Measurements from ENCODE around the gene RNF214. TPM values are rescaled to one million over a fixed set of nuclear protein-coding genes. Genes with fewer than 3 reads are reported as not detected.

RNF214 gene
- total and polyA plus RNA-seq, 2 of the 4 experiments (the other 2 are of a cell fraction): 7.9 to 14.8 TPM

- peak within 1 kb of the TSS; percentile 87 for H3K23ac ChIP-seq (ENCODE audit: low read depth, low read length)
- no peak within 1 kb of the TSS for H2BK120ac ChIP-seq (ENCODE audit: low read depth, low read length)
- peak within 1 kb of the TSS; percentile 61 for H2BK5ac ChIP-seq (ENCODE audit: low read depth, low read length, poor library complexity, severe bottlenecking)
- WGBS, 2 experiments (ENCODE audit: extremely low coverage in 2 of 2, insufficient read length in 1 of 2): 0% methylated on average over 20 of the region's 64 CpGs; no CpG with 5 or more reads in 1 of the 2 experiments
- H3K4me2 ChIP-seq (ENCODE audit: low read depth, low read length): peak within 1 kb of the TSS; percentile 76
- H3K14ac ChIP-seq (replicated peaks; ENCODE audit: low read depth, low read length): peak within 1 kb of the TSS; percentile 55
- H2BK20ac ChIP-seq (ENCODE audit: low read depth, low read length): no peak within 1 kb of the TSS
- H4K20me1 ChIP-seq (ENCODE audit: insufficient read depth, low read length): no peaks in the 10 kb centered on the region
- ATAC-seq (ENCODE audit: low read depth): peak; percentile 93
- peak within 1 kb of the TSS; percentile 69 for H3K27ac ChIP-seq (ENCODE audit: insufficient read depth, low read length)
- POLR2A ChIA-PET (ENCODE audit: unreplicated experiment): interaction anchor here (0.6 kb wide), 1 partner anchor 566 kb away, joined by 3 read pairs; no protein-coding TSS in a partner anchor
- peak within 1 kb of the TSS; percentile 39 for H2AK5ac ChIP-seq (ENCODE audit: low read depth, low read length)
- peak within 1 kb of the TSS; percentile 94 for H2AFZ ChIP-seq (replicated peaks; ENCODE audit: low read length, poor library complexity)
- no peaks in the 10 kb centered on the region for H3K27me3 ChIP-seq (ENCODE audit: control insufficient read depth, insufficient read depth, low read length)
- TF ChIP-seq MXI1 (IDR thresholded peaks at IDR 0.05; ENCODE audit: borderline replicate concordance, low read depth, low read length) (peak; percentile 90; the same call in 1 of the 2 replicates), BHLHE40 (IDR thresholded peaks at IDR 0.05; ENCODE audit: low read depth, low read length) (peak; percentile 61; the same call in 1 of the 2 replicates), CTCF (conservative IDR thresholded peaks at IDR 0.05; ENCODE audit: low read depth, low read length) (no peak), RCOR1 (IDR thresholded peaks at IDR 0.05; ENCODE audit: insufficient replicate concordance, low read length) (no peak), MAZ (IDR thresholded peaks at IDR 0.05; ENCODE audit: borderline replicate concordance, low read depth, low read length) (no peak; the same call in 1 of the 2 replicates), FOS (IDR thresholded peaks at IDR 0.05; ENCODE audit: low read depth, low read length) (0 out of 2 replicates have a peak, but pooled peaks have one; percentile 36), POLR2A (IDR thresholded peaks at IDR 0.05; ENCODE audit: low read depth, low read length) (peak; percentile 92), RFX5 (IDR thresholded peaks at IDR 0.05; ENCODE audit: low read depth, low read length) (peak; percentile 80), RAD21 (IDR thresholded peaks at IDR 0.05; ENCODE audit: low read length) (0 out of 2 replicates have a peak, but pooled peaks have one; percentile 0)
- H4K8ac ChIP-seq (ENCODE audit: low read depth in 2 of 2, low read length in 2 of 2): peak within 1 kb of the TSS; percentile 7 to 81; a peak in 3 of 4 replicates
- peak within 1 kb of the TSS; percentile 35 for H4K91ac ChIP-seq (ENCODE audit: insufficient read depth, low read depth, low read length)
- no peak within 1 kb of the TSS; the same call in 1 of the 2 replicates for H4K5ac ChIP-seq (ENCODE audit: low read depth, low read length)
- H3K4me3 ChIP-seq (ENCODE audit: insufficient read depth, low read depth, low read length): peak within 1 kb of the TSS; percentile 62
- H3K79me1 ChIP-seq (ENCODE audit: low read depth in 1 of 2, low read length in 2 of 2): peaks cover 16 to 35% of the 10 kb centered on the region in 2 experiments
- H3K9me3 ChIP-seq (ENCODE audit: control insufficient read depth, insufficient read depth, low read length): no peaks in the 10 kb centered on the region
- intact Hi-C loops (cut with micrococcal nuclease) (no loop called here), dilution Hi-C loops (cut with HindIII; ENCODE audit: low sequenced_read_pairs, unreplicated experiment) (no loop called here), in situ Hi-C loops (cut with MboI; ENCODE audit: low sequenced_read_pairs) (no loop called here)
- H3K4me1 ChIP-seq (ENCODE audit: control insufficient read depth, insufficient read depth, low read length): peaks cover 6% of the 10 kb centered on the region
- CTCF ChIA-PET: interaction anchor here (0.6 to 1.0 kb wide), 3 partner anchors 10 to 489 kb away, joined by 3 to 7 read pairs (median 4); no protein-coding TSS in a partner anchor
- peak within 1 kb of the TSS; percentile 63 for H3K56ac ChIP-seq (ENCODE audit: extremely low read depth, insufficient read depth, low read length)
- peaks cover 10% of the 10 kb centered on the region for H3K9me1 ChIP-seq (ENCODE audit: insufficient read depth, low read length)
- H2AK9ac ChIP-seq (replicated peaks; ENCODE audit: low read depth, low read length, poor library complexity): peak within 1 kb of the TSS; percentile 67
- peak; percentile 97 for DNase-seq
- peak within 1 kb of the TSS; percentile 81 for H3K9ac ChIP-seq (ENCODE audit: low read depth, low read length)
- peak within 1 kb of the TSS; percentile 64 for H3K4ac ChIP-seq (ENCODE audit: low read depth, low read length)
- BruUV-seq (replicated peaks): no TSS peak
- H3K36me3 ChIP-seq (ENCODE audit: control insufficient read depth, insufficient read depth, low read length): no peaks in the 10 kb centered on the region
- H3K18ac ChIP-seq (ENCODE audit: low read depth, low read length): no peak within 1 kb of the TSS
- H2BK15ac ChIP-seq (ENCODE audit: low read depth, low read length): no peak within 1 kb of the TSS
Measured at GRCh38 chr11:117327567-117328374, 95.3 kb downstream of the RNF214 start, which contains the start of gene CEP164. CEP164 (plus strand) TSS chr11:117327854; CDS start chr11:117338587, 10,733 bp downstream.
